Measurements from ENCODE around the gene TRIM66.
"Not testable (repeated sequence)": the region's sequence is repeated elsewhere in the genome, so short reads cannot be mapped to it uniquely, and the experiment has no call there.

TRIM66 gene

GRCh38 chr11:8690374-8691342 lies 8.2 kb upstream of the TRIM66 start:
- DNase-seq (ENCODE audit: low read depth, low spot score), result no peak

DNA sequence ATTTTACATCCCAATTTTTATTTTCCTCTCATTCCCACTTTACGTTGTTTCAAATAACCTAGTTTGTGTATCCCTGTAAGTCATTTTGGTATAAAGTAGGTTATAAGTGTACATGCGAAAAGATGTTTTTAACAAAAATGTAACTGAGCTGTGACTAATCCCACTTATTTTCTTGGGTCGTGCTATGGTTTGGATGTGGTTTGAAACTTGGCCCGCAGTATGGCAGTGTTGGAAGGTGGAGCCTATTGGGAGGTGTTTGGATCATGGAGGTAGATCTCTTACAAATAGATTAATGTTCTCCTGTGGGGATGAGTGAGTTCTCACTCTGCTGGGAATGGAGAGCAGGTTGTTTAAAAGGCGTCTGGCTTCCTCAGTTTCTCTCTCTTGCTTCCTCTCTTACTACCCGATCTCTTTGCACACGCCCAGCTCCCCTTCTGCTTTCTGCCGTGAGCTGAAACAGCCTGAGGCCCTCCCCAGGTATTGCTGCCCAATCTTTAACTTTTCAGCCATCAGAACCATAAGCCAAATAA lies 7.3 kb upstream of the TRIM66 start:
- no peak for DNase-seq (ENCODE audit: low read depth, low spot score)

DNA sequence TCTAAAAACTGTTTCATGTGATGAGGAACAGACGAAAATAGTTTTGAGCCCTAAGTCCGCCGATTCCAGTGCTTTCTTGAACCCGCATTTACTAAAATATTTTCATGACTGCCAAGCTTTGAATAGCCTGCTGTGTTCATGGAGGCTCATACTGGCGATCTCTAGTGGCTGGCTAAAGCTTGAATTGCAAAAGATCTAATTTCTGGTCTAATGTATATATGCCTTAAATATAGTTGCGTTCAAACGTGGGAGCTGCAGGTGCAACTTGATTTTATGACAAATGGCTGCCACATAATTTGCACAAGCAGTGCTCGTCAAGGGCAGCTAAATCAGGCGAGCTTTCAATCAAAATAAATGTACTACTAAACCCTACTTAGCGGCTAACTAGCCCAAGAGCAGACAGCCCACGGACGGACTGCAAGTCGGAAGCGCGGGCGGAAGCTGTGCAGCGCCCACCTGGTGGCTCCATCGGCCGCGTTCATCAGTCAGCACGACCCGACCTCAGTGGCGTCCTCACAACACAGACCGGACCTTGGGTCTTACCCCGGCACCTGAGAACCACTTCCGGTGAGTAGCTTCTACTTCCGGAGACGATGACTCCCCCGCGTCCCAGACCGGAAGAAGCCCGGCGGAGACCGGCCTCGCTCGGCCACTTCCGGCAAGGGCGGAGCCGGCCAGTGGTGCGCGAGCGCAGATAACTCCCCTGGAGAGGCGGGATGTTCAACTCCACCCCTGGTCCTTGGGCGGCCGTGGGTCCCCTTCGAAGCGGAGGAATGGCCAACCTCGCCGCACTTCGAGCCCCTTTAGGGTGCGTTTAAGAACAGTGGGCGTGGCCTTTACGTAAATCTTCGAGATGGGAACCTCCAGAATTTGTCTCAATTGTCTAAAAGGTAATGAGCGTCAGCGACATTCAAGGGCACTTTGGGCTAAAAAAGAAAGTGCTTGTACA lies 6.2 kb upstream of the TRIM66 start:
- DNase-seq (ENCODE audit: low read depth, low spot score), result peak; percentile 91

GRCh38 chr11:8686325-8686724 lies 3.9 kb upstream of the TRIM66 start:
- DNase-seq (ENCODE audit: low read depth, low spot score), result no peak

GRCh38 chr11:8685820-8686219 lies 3.4 kb upstream of the TRIM66 start:
- DNase-seq (ENCODE audit: low read depth, low spot score), result no peak

DNA sequence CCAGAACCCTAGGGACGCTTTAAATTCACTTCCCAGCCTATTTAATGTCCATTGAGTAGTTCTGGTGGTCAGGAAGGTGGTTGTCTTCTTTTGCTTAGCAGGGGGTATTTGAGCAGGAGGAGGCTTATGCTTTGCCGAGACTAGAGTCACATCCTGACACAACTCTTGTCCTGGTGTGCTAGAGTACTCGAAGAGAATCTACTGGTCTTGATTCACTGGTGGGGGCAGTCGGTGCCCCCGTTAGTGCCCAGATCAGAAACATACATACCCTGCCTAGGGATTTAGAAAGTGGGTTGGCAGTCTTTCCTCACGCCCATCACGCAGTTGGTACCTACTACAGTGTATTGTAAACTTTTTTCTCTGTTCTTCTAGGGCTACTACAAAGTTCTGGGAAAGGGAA lies 2.8 kb upstream of the TRIM66 start:
- DNase-seq (ENCODE audit: low read depth, low spot score), result no peak

- no peak for DNase-seq (ENCODE audit: low read depth, low spot score)
These were observed 2.3 kb upstream of the TRIM66 start for GRCh38 chr11:8684600-8685290.

GRCh38 chr11:8683115-8683807 lies 796 bp upstream of the TRIM66 start:
- no peak for DNase-seq (ENCODE audit: low read depth, low spot score)

DNA sequence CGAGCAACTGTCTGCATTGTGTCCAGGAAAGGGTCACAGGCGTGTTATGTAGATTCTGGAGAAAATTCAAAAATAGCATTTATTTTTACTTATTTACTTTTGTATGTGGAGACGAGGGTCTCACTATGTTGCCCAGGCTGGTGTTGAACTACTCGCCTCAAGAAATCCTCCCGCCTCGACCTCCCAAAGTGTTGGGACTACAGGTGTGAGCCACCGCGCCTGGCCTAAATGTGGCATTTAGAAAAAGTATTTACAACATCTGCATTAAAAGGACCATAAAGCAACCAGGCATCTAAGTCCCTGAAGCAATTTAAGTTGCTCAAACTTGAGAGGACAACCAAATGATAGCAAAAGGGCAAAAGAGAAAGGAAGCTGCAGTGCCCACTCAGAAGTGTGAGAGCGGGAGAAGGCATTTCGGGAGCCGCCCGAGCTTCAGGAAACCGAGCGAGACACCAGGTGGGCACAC lies 595 bp downstream of the TRIM66 start:
- DNase-seq (ENCODE audit: low read depth, low spot score), result no peak

GRCh38 chr11:8679006-8679405 lies 3.5 kb downstream of the TRIM66 start:
- no peak for DNase-seq (ENCODE audit: low read depth, low spot score)

DNA sequence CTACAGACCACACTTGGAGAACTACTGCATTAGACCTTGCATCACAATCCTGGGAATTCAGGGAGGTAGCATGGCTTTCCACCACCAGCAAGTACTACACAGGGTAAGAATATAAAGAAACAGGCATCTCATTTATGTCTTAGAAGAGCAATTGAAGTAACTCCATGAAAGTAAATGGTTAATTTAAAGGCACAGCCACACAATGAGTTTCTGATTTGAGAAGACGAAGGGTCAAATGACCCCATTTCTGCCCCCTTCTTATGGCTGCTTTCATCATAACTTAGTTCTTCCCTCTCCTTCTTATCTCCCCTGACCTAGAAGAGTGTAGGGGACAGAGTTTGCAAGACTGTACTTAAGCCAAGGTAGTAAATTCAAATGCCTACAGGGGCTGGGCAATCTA lies 6.0 kb downstream of the TRIM66 start:
- DNase-seq (ENCODE audit: low read depth, low spot score), result no peak

GRCh38 chr11:8674859-8675258 lies 7.6 kb downstream of the TRIM66 start:
- DNase-seq (ENCODE audit: low read depth, low spot score), result no peak

GRCh38 chr11:8672346-8672745 lies 10.1 kb downstream of the TRIM66 start:
- no peak for DNase-seq (ENCODE audit: low read depth, low spot score)

DNA sequence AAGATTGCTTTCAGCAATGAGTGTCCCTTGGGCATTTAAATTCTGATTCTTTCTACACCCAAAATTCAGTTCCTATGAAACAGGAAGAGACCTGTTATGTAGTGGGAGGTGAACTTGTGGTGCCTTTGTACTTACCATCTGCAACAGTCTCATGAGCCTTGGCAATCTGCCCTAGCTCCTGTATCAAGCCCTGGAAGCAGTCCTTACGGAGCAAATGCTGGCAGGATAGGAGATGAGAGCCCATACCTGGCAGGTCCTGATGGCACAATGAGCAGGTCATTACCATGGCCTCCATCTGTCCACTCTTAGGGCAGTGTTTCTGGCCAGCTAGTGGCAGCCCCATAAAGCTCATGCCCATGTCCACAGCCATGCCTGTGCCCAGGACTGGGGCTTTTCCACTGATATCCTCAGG lies 10.8 kb downstream of the TRIM66 start:
- peak; percentile 53 for DNase-seq (ENCODE audit: low read depth, low spot score)

DNA sequence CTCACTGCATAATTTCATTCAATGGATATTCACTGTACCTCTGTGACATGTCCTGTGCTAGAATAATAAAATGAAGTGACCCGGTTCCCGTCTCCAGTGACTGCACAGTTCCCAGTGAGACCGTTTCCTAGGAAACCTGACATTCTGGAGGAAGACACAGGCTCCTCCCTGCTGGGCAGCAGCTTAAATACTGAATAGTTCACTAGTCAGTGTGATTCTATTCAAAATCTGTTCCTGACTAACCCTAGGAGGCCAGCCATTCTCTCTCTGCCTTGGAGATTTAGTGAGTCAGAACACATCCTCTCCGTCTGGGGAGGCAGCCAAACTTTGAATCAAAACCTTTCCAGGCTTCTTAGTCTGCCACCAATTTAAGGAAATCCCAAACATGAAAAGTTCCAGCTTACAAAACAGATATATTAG lies 11.3 kb downstream of the TRIM66 start:
- peak; percentile 87 for DNase-seq (ENCODE audit: low read depth, low spot score)

DNA sequence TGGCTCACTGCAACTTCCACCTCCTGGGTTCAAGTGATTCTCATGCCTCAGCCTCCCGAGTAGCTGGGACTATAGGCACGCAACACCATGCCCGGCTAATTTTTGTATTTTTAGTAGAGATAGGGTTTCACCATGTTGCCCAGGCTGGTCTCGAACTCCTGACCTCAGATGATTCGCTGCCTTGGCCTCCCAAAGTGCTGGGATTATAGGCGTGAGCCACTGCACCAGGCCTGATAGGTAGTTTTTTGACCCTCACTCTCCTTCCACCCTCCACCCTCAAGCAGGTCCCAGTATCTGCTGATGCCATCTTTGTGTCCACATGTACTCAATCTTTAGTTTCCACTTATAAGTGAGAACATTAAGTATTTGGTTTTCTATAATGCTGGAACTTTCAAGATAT lies 12.4 kb downstream of the TRIM66 start:
- not testable (repeated sequence) for DNase-seq (ENCODE audit: low read depth, low spot score)

DNA sequence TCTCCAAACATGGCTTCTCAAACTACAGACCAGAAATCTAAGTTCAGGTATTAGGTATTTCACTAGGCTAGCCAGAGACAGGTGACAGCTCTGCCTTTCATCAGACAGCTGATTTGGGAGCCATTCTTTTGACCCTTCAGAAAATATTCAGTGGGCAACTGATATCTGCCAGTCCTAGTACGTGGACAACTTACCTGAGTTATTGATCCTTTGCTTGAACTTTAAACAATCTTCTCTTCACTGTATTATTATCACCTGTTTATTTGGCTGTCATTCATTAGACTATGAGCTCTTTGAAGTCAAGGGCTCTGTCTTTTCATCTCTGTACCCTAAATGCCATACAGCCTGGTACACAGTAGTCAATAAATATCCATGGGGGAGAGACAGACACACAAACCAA lies 17.2 kb downstream of the TRIM66 start:
- no peak for DNase-seq (ENCODE audit: low read depth, low spot score)

DNA sequence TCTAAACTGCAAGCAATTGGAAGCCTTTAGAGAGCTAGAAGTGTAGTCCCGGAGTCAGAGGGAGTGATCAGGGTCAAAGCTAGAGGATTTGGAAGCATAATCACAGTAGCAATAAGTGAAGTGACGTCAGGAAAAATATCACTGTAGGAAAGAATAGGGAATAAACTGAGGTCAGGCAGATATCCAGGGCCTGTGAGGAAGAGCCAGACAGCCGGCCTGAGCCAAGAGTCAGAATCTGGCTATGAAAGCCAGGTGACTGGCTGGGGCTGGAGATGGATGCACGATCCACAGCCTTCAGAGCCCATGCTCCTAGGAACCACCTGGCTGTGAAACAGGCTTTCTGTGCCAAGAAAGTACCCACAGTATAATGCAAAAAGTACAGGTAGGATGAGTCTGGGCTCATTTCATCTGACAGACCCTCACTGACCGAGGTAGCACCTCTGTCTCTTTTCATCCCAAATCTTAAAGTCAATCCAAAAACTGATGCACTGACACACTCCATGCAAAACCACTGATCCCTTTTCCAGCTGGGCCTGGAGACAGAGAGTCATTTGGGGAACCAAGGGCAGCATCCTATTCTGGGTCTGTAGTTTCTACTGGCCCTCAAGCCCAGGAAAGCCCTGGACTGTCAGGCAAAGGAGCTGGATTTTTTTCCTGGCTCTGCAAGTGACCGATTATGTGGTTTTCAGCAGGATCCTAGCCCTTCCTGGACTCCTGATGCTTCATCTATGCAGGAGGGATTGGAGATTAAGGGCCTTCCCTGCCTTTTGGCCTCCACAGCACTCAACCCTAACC lies 21.3 kb downstream of the TRIM66 start:
- DNase-seq (ENCODE audit: low read depth, low spot score), result no peak

DNA sequence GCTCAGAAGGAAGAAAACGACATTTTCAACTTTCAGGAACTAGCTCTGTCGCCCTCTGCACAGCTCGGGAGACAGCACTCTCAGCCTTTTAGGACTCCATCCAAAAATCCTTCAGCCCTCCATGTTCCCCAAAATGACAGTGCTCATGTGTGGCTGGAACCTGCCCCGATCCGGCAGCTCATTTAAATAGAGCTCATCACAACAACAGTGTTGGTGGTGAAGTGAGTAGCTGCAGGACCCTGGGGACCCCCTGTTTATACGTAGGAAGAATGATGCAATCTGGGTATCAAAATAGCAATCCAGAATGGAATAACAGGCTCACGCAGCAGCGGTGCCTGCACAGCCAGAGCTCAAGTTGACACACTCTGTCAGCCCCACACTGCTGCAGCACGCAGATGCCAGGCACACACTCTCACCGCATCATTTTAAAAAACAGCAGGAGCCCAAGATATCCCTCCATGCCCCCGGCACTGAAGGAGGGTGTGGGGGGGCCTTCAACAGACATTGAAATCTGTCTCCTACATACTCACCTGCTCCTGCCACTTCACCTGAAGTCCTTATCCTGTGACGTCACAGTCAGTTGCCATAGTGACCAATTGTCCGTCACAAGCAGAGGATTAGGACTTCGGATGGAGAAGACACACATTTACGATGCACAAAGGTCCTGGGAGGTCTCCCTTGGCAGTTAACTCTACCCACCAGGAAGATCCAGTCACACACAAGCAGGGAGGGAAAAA lies 24.0 kb downstream of the TRIM66 start:
- no peak for DNase-seq (ENCODE audit: low read depth, low spot score)
